Measurements from ENCODE around the gene KRTAP4-6.
"Not testable (repeated sequence)": the region's sequence is repeated elsewhere in the genome, so short reads cannot be mapped to it uniquely, and the experiment has no call there.

Gene KRTAP4-6

DNA sequence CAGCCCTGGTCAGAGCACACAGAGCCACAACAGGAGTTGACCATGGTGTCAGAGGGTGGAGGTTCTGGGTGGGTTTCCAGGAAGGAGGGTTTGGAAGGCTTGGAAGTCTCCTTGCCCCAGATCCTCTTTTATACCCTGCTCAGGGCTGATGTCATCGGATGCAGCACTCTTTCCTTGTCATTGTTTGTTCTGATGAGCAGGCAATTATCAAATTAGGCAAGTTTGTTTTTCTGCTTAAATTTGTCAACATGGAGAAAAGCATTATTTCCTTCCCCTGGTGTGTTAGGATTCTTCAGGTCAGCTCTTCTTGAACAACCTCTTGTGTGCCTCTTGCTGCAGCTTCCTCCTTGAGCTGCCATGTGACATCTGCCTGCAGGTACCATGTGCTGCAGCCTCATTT is 20.3 kb upstream of the KRTAP4-6 start, which contains the start of gene KRTAP4-4:
KRTAP4-4 (minus strand) TSS at position 101 of the 400 bp plus-strand sequence; CDS start at position 44, 57 bp downstream.
- H3K9me2 ChIP-seq (replicated peaks; ENCODE audit: insufficient read depth, low read length), result no peaks in the 10 kb centered on the region
- H4K20me1 ChIP-seq (ENCODE audit: low read depth, low read length), result no peaks in the 10 kb centered on the region
- no peak within 1 kb of the TSS for H3K4me3 ChIP-seq (ENCODE audit: insufficient read depth, low read length, poor library complexity, severe bottlenecking)
- no peak within 1 kb of the TSS for H3K9ac ChIP-seq (ENCODE audit: low read length)
- no peaks in the 10 kb centered on the region for H3K36me3 ChIP-seq (ENCODE audit: low read length)
- no peak within 1 kb of the TSS for H2AFZ ChIP-seq (ENCODE audit: low read depth, low read length, severe bottlenecking)
- no peak within 1 kb of the TSS for H3K4me2 ChIP-seq (ENCODE audit: low read depth, low read length, poor library complexity, severe bottlenecking)
- no peaks in the 10 kb centered on the region for H3K9me3 ChIP-seq (ENCODE audit: insufficient read depth, low read length)
- H3F3A ChIP-seq (ENCODE audit: insufficient read depth), result no peaks in the 10 kb centered on the region
- no peak within 1 kb of the TSS for H3K27ac ChIP-seq (ENCODE audit: low read depth, low read length)
- TF ChIP-seq CTCF (IDR thresholded peaks at IDR 0.05; ENCODE audit: insufficient read depth, low read length, poor library complexity, severe bottlenecking) (no peak), EZH2phosphoT487 (conservative IDR thresholded peaks at IDR 0.05; ENCODE audit: low read length) (no peak)
- no peaks in the 10 kb centered on the region for H3K79me2 ChIP-seq (ENCODE audit: insufficient read depth, low read length)
- H3K27me3 ChIP-seq (ENCODE audit: low read length), result 0 out of 2 replicates have a peak, but pooled peaks cover 2% of the 10 kb centered on the region

- H3K9ac ChIP-seq (ENCODE audit: low read length); H3K36me3 ChIP-seq (ENCODE audit: low read length); H3K79me2 ChIP-seq (ENCODE audit: insufficient read depth, low read length); H2AFZ ChIP-seq (ENCODE audit: low read depth, low read length, severe bottlenecking); H3K27me3 ChIP-seq (ENCODE audit: low read length); H3K4me3 ChIP-seq (ENCODE audit: insufficient read depth, low read length, poor library complexity, severe bottlenecking); H3F3A ChIP-seq (ENCODE audit: insufficient read depth); H3K27ac ChIP-seq (ENCODE audit: low read depth, low read length); H3K9me2 ChIP-seq (replicated peaks; ENCODE audit: insufficient read depth, low read length); H3K9me3 ChIP-seq (ENCODE audit: insufficient read depth, low read length); H3K4me2 ChIP-seq (ENCODE audit: low read depth, low read length, poor library complexity, severe bottlenecking); H4K20me1 ChIP-seq (ENCODE audit: low read depth, low read length): not testable (repeated sequence)
These were observed 19.8 kb upstream of the KRTAP4-6 start for GRCh38 chr17:41160190-41160589.

DNA sequence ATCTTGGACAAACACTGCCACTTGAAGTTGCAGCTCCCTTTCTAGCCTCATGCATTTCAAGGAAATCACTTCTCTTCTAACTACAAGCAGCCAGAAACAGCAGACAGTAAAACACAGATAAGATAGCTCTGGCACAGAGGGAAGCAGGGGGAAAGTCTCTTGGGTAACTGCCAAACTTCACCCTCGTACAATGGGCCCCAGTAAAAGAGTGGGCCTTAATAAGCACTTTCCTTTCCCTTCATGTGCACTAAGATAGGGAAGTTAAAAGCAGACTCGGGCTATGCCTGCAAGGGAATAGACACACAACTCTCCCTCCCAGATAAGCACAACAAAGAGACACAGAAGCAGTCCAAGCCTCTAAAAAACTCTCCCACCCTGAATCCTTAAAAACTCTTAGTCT is 13.5 kb upstream of the KRTAP4-6 start:
- Histone ChIP-seq H3K27ac (ENCODE audit: low read depth, low read length) (no peak overlapping the region), H3K27me3 (ENCODE audit: low read length) (no peaks in the 10 kb centered on the region; the same call in 1 of the 2 replicates), H3K79me2 (ENCODE audit: insufficient read depth, low read length) (no peaks in the 10 kb centered on the region), H4K20me1 (ENCODE audit: low read depth, low read length) (no peaks in the 10 kb centered on the region), H3K4me2 (ENCODE audit: low read depth, low read length, poor library complexity, severe bottlenecking) (no peak overlapping the region), H3K9ac (ENCODE audit: low read length) (no peak overlapping the region), H3K9me2 (replicated peaks; ENCODE audit: insufficient read depth, low read length) (no peaks in the 10 kb centered on the region), H3F3A (ENCODE audit: insufficient read depth) (no peaks in the 10 kb centered on the region), H3K36me3 (ENCODE audit: low read length) (no peaks in the 10 kb centered on the region), H2AFZ (ENCODE audit: low read depth, low read length, severe bottlenecking) (no peak overlapping the region), H3K9me3 (ENCODE audit: insufficient read depth, low read length) (no peaks in the 10 kb centered on the region), H3K4me3 (ENCODE audit: insufficient read depth, low read length, poor library complexity, severe bottlenecking) (no peak overlapping the region)
- TF ChIP-seq EZH2phosphoT487 (conservative IDR thresholded peaks at IDR 0.05; ENCODE audit: low read length), result no peak
- no peak for TF ChIP-seq CTCF (IDR thresholded peaks at IDR 0.05; ENCODE audit: insufficient read depth, low read length, poor library complexity, severe bottlenecking)

GRCh38 chr17:41151525-41151924 is 11.2 kb upstream of the KRTAP4-6 start:
- no peaks in the 10 kb centered on the region for H3F3A ChIP-seq (ENCODE audit: insufficient read depth)
- no peak overlapping the region for H2AFZ ChIP-seq (ENCODE audit: low read depth, low read length, severe bottlenecking)
- H3K36me3 ChIP-seq (ENCODE audit: low read length), result no peaks in the 10 kb centered on the region
- no peak overlapping the region for H3K27ac ChIP-seq (ENCODE audit: low read depth, low read length)
- H3K79me2 ChIP-seq (ENCODE audit: insufficient read depth, low read length), result no peaks in the 10 kb centered on the region
- no peak overlapping the region for H3K4me3 ChIP-seq (ENCODE audit: insufficient read depth, low read length, poor library complexity, severe bottlenecking)
- no peak overlapping the region for H3K4me2 ChIP-seq (ENCODE audit: low read depth, low read length, poor library complexity, severe bottlenecking)
- no peak overlapping the region for H3K9ac ChIP-seq (ENCODE audit: low read length)
- H4K20me1 ChIP-seq (ENCODE audit: low read depth, low read length), result no peaks in the 10 kb centered on the region
- no peaks in the 10 kb centered on the region; the same call in 1 of the 2 replicates for H3K27me3 ChIP-seq (ENCODE audit: low read length)
- H3K9me2 ChIP-seq (replicated peaks; ENCODE audit: insufficient read depth, low read length), result no peaks in the 10 kb centered on the region
- TF ChIP-seq EZH2phosphoT487 (conservative IDR thresholded peaks at IDR 0.05; ENCODE audit: low read length), result no peak
- TF ChIP-seq CTCF (IDR thresholded peaks at IDR 0.05; ENCODE audit: insufficient read depth, low read length, poor library complexity, severe bottlenecking), result no peak
- no peaks in the 10 kb centered on the region for H3K9me3 ChIP-seq (ENCODE audit: insufficient read depth, low read length)
